Tibial artery (tissue), 4 donors: ENCODE data around the gene ID2.

Experiments used
- DNase-seq, 2 donors: peaks; one replicate each; pipeline ENCODE4 v3.0.0-alpha.2; 2019
- H3K27ac ChIP-seq, 2 donors: fragments of 200-600 bp; sonication (generic) in 1 of 2; 1 replicate in 1 of 2; 2 replicates in 1 of 2; pipeline ENCODE4 v1.5.1; 2018 to 2019; ENCODE audit warnings: mild to moderate bottlenecking in 1 of 2
- H3K27me3 ChIP-seq, 2 donors: fragments of 200-600 bp; sonication (generic) in 1 of 2; one replicate each; pipeline versions ENCODE4 v1.5.1 to v1.6.0; 2016 to 2019
- H3K36me3 ChIP-seq, 3 donors: fragments of 200-600 bp; sonication (generic) in 2 of 3; one replicate each; pipeline ENCODE4 v1.5.1; 2016 to 2019; ENCODE audit warnings: mild to moderate bottlenecking in 2 of 3
- H3K4me1 ChIP-seq, 4 donors: fragments of 200-600 bp; sonication (generic) in 2 of 4; 1 replicate in 3 of 4; 2 replicates in 1 of 4; pipeline ENCODE4 v1.5.1; 2016 to 2019
- H3K4me3 ChIP-seq, 2 donors: fragments of 200-600 bp; sonication (generic) in 1 of 2; 1 replicate in 1 of 2; 2 replicates in 1 of 2; pipeline ENCODE4 v1.5.1; 2018 to 2019; ENCODE audit warnings: mild to moderate bottlenecking in 2 of 2
- H3K9me3 ChIP-seq, 3 donors: fragments of 200-600 bp; sonication (generic) in 1 of 3; one replicate each; pipeline ENCODE4 v1.5.1; 2016 to 2019
- CTCF ChIP-seq, 2 experiments: fragments of 200-600 bp in 1 of 2; fragments of 450-650 bp in 1 of 2; IDR thresholded peaks; one replicate each; pipeline ENCODE4 v1.5.1; 2017 to 2019; ENCODE audit warnings: antibody characterized with exemption in 2 of 2, mild to moderate bottlenecking in 1 of 2, moderate library complexity in 1 of 2
- intact Hi-C: fragments of 100-400 bp; cut with DNase I; formaldehyde crosslinking; loops from one replicate; pipeline ENCODE4 v1.15.0; 2023; ENCODE audit warnings: low total_unique reads

The ID2 gene

GRCh38 chr2:8645176-8645831, 36.6 kb upstream of the ID2 start:
- no peaks in the 10 kb centered on the region for H3K9me3 ChIP-seq
- no peak overlapping the region for H3K27ac ChIP-seq
- intact Hi-C loops, result no loop called here
- TF ChIP-seq CTCF (IDR thresholded peaks at IDR 0.05), result no peak
- no peaks in the 10 kb centered on the region for H3K27me3 ChIP-seq
- H3K4me3 ChIP-seq, result no peak overlapping the region
- H3K4me1 ChIP-seq, result no peaks in the 10 kb centered on the region
- DNase-seq, result peak in 1 of 2 donors; percentile 13
- H3K36me3 ChIP-seq, result no peaks in the 10 kb centered on the region

- TF ChIP-seq CTCF (IDR thresholded peaks at IDR 0.05), result no peak
- H3K27me3 ChIP-seq, result no peaks in the 10 kb centered on the region
- no peak overlapping the region for H3K27ac ChIP-seq
- no peaks in the 10 kb centered on the region for H3K36me3 ChIP-seq
- intact Hi-C loops, result no loop called here
- DNase-seq, result no peak
- H3K4me1 ChIP-seq, result no peaks in the 10 kb centered on the region
- H3K9me3 ChIP-seq, result no peaks in the 10 kb centered on the region
- H3K4me3 ChIP-seq, result no peak overlapping the region
Measured at GRCh38 chr2:8646731-8647461, 35.0 kb upstream of the ID2 start.

- Histone ChIP-seq H3K36me3 (no peaks in the 10 kb centered on the region), H3K27ac (no peak overlapping the region), H3K27me3 (no peaks in the 10 kb centered on the region), H3K9me3 (no peaks in the 10 kb centered on the region), H3K4me1 (no peaks in the 10 kb centered on the region), H3K4me3 (no peak overlapping the region)
- intact Hi-C loops, result no loop called here
- no peak for TF ChIP-seq CTCF (IDR thresholded peaks at IDR 0.05)
- no peak for DNase-seq
Measured at GRCh38 chr2:8647462-8647857, 34.4 kb upstream of the ID2 start.

- Histone ChIP-seq H3K27ac (no peak overlapping the region), H3K4me3 (no peak overlapping the region), H3K36me3 (no peaks in the 10 kb centered on the region), H3K27me3 (no peaks in the 10 kb centered on the region), H3K4me1 (no peaks in the 10 kb centered on the region), H3K9me3 (no peaks in the 10 kb centered on the region)
- no peak for TF ChIP-seq CTCF (IDR thresholded peaks at IDR 0.05)
- DNase-seq, result no peak
- intact Hi-C loops, result no loop called here
Measured at GRCh38 chr2:8648441-8649213, 33.2 kb upstream of the ID2 start.

GRCh38 chr2:8649718-8650117, 32.1 kb upstream of the ID2 start:
- intact Hi-C loops, result no loop called here
- no peak for TF ChIP-seq CTCF (IDR thresholded peaks at IDR 0.05)
- no peak overlapping the region for H3K4me3 ChIP-seq
- H3K4me1 ChIP-seq, result no peaks in the 10 kb centered on the region
- H3K36me3 ChIP-seq, result no peaks in the 10 kb centered on the region
- H3K9me3 ChIP-seq, result no peaks in the 10 kb centered on the region
- H3K27me3 ChIP-seq, result no peaks in the 10 kb centered on the region
- no peak for DNase-seq
- H3K27ac ChIP-seq, result no peak overlapping the region
